NCI-H2107 treated with DMSO at 0.1 percent for 48 hours (cell line): ENCODE results near the gene CHST3.

Experiments
- DNase-seq: peaks from one replicate; lab custom pipeline; 2025; ENCODE audit not compliant: unreplicated experiment; lab: John Stamatoyannopoulos, UW

The CHST3 gene

GRCh38 chr10:72049969-72050781 is 86.0 kb downstream of the CHST3 start:
- no peak for DNase-seq

GRCh38 chr10:72050873-72051272 is 86.7 kb downstream of the CHST3 start:
- DNase-seq = no peak

GRCh38 chr10:72053690-72054089 is 89.5 kb downstream of the CHST3 start:
- no peak for DNase-seq

- DNase-seq = no peak
These were observed 91.9 kb downstream of the CHST3 start for GRCh38 chr10:72056113-72056512.

GRCh38 chr10:72056932-72057751 is 92.9 kb downstream of the CHST3 start:
- no peak for DNase-seq

GRCh38 chr10:72058347-72058898 is 94.2 kb downstream of the CHST3 start:
- DNase-seq = no peak

GRCh38 chr10:72058989-72059842 is 95.0 kb downstream of the CHST3 start:
- DNase-seq = peak; percentile 19

GRCh38 chr10:72059843-72060822 is 95.9 kb downstream of the CHST3 start:
- no peak for DNase-seq

- DNase-seq = no peak
These were observed 97.3 kb downstream of the CHST3 start for GRCh38 chr10:72061491-72061890.

- no peak for DNase-seq
These were observed 97.7 kb downstream of the CHST3 start for GRCh38 chr10:72061930-72062329.

- DNase-seq = no peak
These were observed 98.2 kb downstream of the CHST3 start for GRCh38 chr10:72062382-72062781.
